Panc1 (cell line): Measurements from ENCODE around the gene PRPS1. TPM values are rescaled to one million over a fixed set of nuclear protein-coding genes. Genes with fewer than 3 reads are reported as not detected.

Source experiments
- ATAC-seq: fragments of 200-7000 bp; cut with Tn5 transposase; 2 replicates; pipeline ENCODE4 v1.9.1; 2020; ENCODE audit warnings: mild to moderate bottlenecking, moderate library complexity
- BruUV-seq: library from RNA; stranded (reverse); fragments of 400-500 nt; replicated peaks from 2 replicates; lab custom pipeline; 2021; lab: Mats Ljungman, UMichigan
- CTCF ChIA-PET: fragments of 300-600 bp; sonication (Branson Sonifier 250); formaldehyde crosslinking; loops from one replicate; lab custom pipeline; 2022; ENCODE audit warnings: antibody characterized with exemption; lab: Charles Lee
- POLR2A ChIA-PET: fragments of 300-600 bp; sonication (Branson Sonifier 250); formaldehyde crosslinking; loops from one replicate; lab custom pipeline; 2022; ENCODE audit warnings: antibody characterized with exemption; lab: Charles Lee
- DNase-seq: peaks from one replicate; pipeline ENCODE4 v3.0.0-alpha.2; 2010; ENCODE audit warnings: low read depth, low spot score
- H3K27ac ChIP-seq: 2 replicates; pipeline ENCODE4 v1.5.1; 2011; ENCODE audit warnings: mild to moderate bottlenecking, low read length, inconsistent platforms
- H3K27me3 ChIP-seq: fragments of 200-500 bp; sonication (Bioruptor generic); 2 replicates; pipeline ENCODE4 v1.6.0; 2014; ENCODE audit warnings: low read length, inconsistent platforms; ENCODE audit not compliant: control insufficient read depth, insufficient read depth
- H3K36me3 ChIP-seq: fragments of 200-500 bp; sonication (Bioruptor generic); 2 replicates; pipeline ENCODE4 v1.5.1; 2014; ENCODE audit warnings: inconsistent platforms, mild to moderate bottlenecking, low read length, moderate library complexity; ENCODE audit not compliant: control insufficient read depth, insufficient read depth
- H3K4me1 ChIP-seq: 2 replicates; pipeline ENCODE4 v1.5.1; 2011; ENCODE audit warnings: inconsistent platforms, mild to moderate bottlenecking, low read length, moderate library complexity; ENCODE audit not compliant: control insufficient read depth, insufficient read depth
- H3K4me3 ChIP-seq, 2 experiments: 2 replicates each; pipeline ENCODE4 v1.5.1; 2011 to 2012; ENCODE audit warnings: low read depth in 2 of 2, low read length in 2 of 2, mild to moderate bottlenecking in 2 of 2, inconsistent platforms in 1 of 2, moderate library complexity in 1 of 2
- H3K9me3 ChIP-seq: fragments of 200-500 bp; sonication (Bioruptor generic); 2 replicates; pipeline ENCODE4 v1.5.1; 2014; ENCODE audit warnings: low read depth, mild to moderate bottlenecking, inconsistent platforms, low read length, moderate library complexity; ENCODE audit not compliant: control insufficient read depth, insufficient read depth
- CTCF ChIP-seq: fragments of 450-650 bp; IDR thresholded peaks from 2 replicates; pipeline ENCODE4 v1.5.1; 2017; ENCODE audit warnings: mild to moderate bottlenecking
- POLR2AphosphoS5 ChIP-seq: IDR thresholded peaks from 2 replicates; pipeline ENCODE4 v1.6.1; 2012; ENCODE audit warnings: mild to moderate bottlenecking, low read depth, low read length, moderate library complexity
- REST ChIP-seq, 2 experiments: IDR thresholded peaks; 2 replicates each; pipeline ENCODE4 v1.6.1; 2011 to 2012; ENCODE audit warnings: low read depth in 2 of 2, control low read depth in 1 of 2, low read length in 1 of 2, mild to moderate bottlenecking in 1 of 2, moderate library complexity in 1 of 2; ENCODE audit not compliant: insufficient read depth in 1 of 2
- SIN3A ChIP-seq: IDR thresholded peaks from 2 replicates; pipeline ENCODE4 v1.6.1; 2012; ENCODE audit warnings: low read depth, mild to moderate bottlenecking, low read length, moderate library complexity, borderline replicate concordance; ENCODE audit not compliant: insufficient read depth
- TCF7L2 ChIP-seq: IDR thresholded peaks from 2 replicates; pipeline ENCODE4 v1.6.1; 2011; ENCODE audit warnings: mild to moderate bottlenecking, low read depth, low read length, inconsistent platforms
- in situ Hi-C: cut with HindIII; loops from 2 replicates; pipeline ENCODE4 v1.10.0; 2016; ENCODE audit warnings: low sequenced_read_pairs, low pct_unique_long_range_greater_than_20kb
- intact Hi-C: fragments of 100-400 bp; cut with micrococcal nuclease; formaldehyde crosslinking; loops from one replicate; pipeline ENCODE4 v1.10.0; 2022; ENCODE audit not compliant: unreplicated experiment
- total RNA-seq: library from RNA; stranded (reverse); gene quantifications from one replicate; pipeline ENCODE4 v1.2.1, GENCODE V29; 2021; ENCODE audit not compliant: unreplicated experiment

The PRPS1 gene
- total RNA-seq, 1 experiment from 2014 or later: 152 TPM

- CTCF ChIA-PET: no interaction called here
- Histone ChIP-seq H3K9me3 (no peaks in the 10 kb centered on the region), H3K27me3 (no peaks in the 10 kb centered on the region), H3K27ac (no peak overlapping the region), H3K4me1 (no peaks in the 10 kb centered on the region), H3K36me3 (no peaks in the 10 kb centered on the region), H3K4me3 (no peak overlapping the region)
- no TSS peak for BruUV-seq
- in situ Hi-C loops (no loop called here), intact Hi-C loops (no loop called here)
- DNase-seq (no peak), ATAC-seq (no peak)
- TF ChIP-seq CTCF (no peak), SIN3A (no peak), POLR2AphosphoS5 (no peak), REST (IDR thresholded peaks at IDR 0.05; ENCODE audit: insufficient read depth in 1 of 2, low read depth in 2 of 2, low read length in 1 of 2) (no peak), TCF7L2 (no peak)
- POLR2A ChIA-PET: no interaction called here
Observed at GRCh38 chrX:107610667-107611066, 17.6 kb upstream of the PRPS1 start.

- H3K4me1 ChIP-seq: no peaks in the 10 kb centered on the region
- no TSS peak for BruUV-seq
- TF ChIP-seq REST (IDR thresholded peaks at IDR 0.05; ENCODE audit: insufficient read depth in 1 of 2, low read depth in 2 of 2, low read length in 1 of 2) (no peak), TCF7L2 (no peak), SIN3A (no peak), POLR2AphosphoS5 (no peak), CTCF (no peak)
- DNase-seq (no peak), ATAC-seq (no peak)
- POLR2A ChIA-PET: no interaction called here
- CTCF ChIA-PET: no interaction called here
- in situ Hi-C loops: no loop called here
- no peak overlapping the region for H3K27ac ChIP-seq
- H3K36me3 ChIP-seq: no peaks in the 10 kb centered on the region
- intact Hi-C loops: loop anchor here (10.0 kb wide), 1 partner anchor 595 kb away; no protein-coding TSS in a partner anchor
- no peaks in the 10 kb centered on the region for H3K27me3 ChIP-seq
- H3K9me3 ChIP-seq: no peaks in the 10 kb centered on the region
- no peak overlapping the region for H3K4me3 ChIP-seq
Observed at GRCh38 chrX:107619885-107620322, 8.4 kb upstream of the PRPS1 start.
